Measurements from ENCODE around the gene RAD51B.

The RAD51B gene

GRCh38 chr14:68403191-68404145, 583.9 kb downstream of the RAD51B start:
- no peak for TF ChIP-seq CTCF (IDR thresholded peaks at IDR 0.05; ENCODE audit: borderline replicate concordance, insufficient read depth, low read depth, low read length)
- peak overlapping the region; percentile 24 for H3K4me3 ChIP-seq (ENCODE audit: low read depth, low read length)

GRCh38 chr14:68404146-68404527, 584.6 kb downstream of the RAD51B start:
- no peak for TF ChIP-seq CTCF (IDR thresholded peaks at IDR 0.05; ENCODE audit: borderline replicate concordance, insufficient read depth, low read depth, low read length)
- H3K4me3 ChIP-seq (ENCODE audit: low read depth, low read length), result no peak overlapping the region

- TF ChIP-seq CTCF (IDR thresholded peaks at IDR 0.05; ENCODE audit: borderline replicate concordance, insufficient read depth, low read depth, low read length), result no peak
- H3K4me3 ChIP-seq (ENCODE audit: low read depth, low read length), result no peak overlapping the region
Observed at GRCh38 chr14:68404652-68405183, 585.1 kb downstream of the RAD51B start.

GRCh38 chr14:68405961-68406360, 586.4 kb downstream of the RAD51B start:
- TF ChIP-seq CTCF (IDR thresholded peaks at IDR 0.05; ENCODE audit: borderline replicate concordance, insufficient read depth, low read depth, low read length), result no peak
- no peak overlapping the region for H3K4me3 ChIP-seq (ENCODE audit: low read depth, low read length)

GRCh38 chr14:68407285-68407684, 587.7 kb downstream of the RAD51B start:
- no peak overlapping the region for H3K4me3 ChIP-seq (ENCODE audit: low read depth, low read length)
- no peak for TF ChIP-seq CTCF (IDR thresholded peaks at IDR 0.05; ENCODE audit: borderline replicate concordance, insufficient read depth, low read depth, low read length)

- no peak for TF ChIP-seq CTCF (IDR thresholded peaks at IDR 0.05; ENCODE audit: borderline replicate concordance, insufficient read depth, low read depth, low read length)
- H3K4me3 ChIP-seq (ENCODE audit: low read depth, low read length), result no peak overlapping the region
Observed at GRCh38 chr14:68407825-68408224, 588.2 kb downstream of the RAD51B start.

GRCh38 chr14:68408680-68409079, 589.1 kb downstream of the RAD51B start:
- no peak overlapping the region for H3K4me3 ChIP-seq (ENCODE audit: low read depth, low read length)
- TF ChIP-seq CTCF (IDR thresholded peaks at IDR 0.05; ENCODE audit: borderline replicate concordance, insufficient read depth, low read depth, low read length), result peak; percentile 15; the same call in 1 of the 2 replicates
